ENCODE results near the gene VSX2. TPM values are rescaled to one million over a fixed set of nuclear protein-coding genes. Genes with fewer than 3 reads are reported as not detected.
"Not testable (repeated sequence)": the region's sequence is repeated elsewhere in the genome, so short reads cannot be mapped to it uniquely, and the experiment has no call there.

Gene VSX2
- total RNA-seq, 2 donors from 2014 or later, result not detected

DNA sequence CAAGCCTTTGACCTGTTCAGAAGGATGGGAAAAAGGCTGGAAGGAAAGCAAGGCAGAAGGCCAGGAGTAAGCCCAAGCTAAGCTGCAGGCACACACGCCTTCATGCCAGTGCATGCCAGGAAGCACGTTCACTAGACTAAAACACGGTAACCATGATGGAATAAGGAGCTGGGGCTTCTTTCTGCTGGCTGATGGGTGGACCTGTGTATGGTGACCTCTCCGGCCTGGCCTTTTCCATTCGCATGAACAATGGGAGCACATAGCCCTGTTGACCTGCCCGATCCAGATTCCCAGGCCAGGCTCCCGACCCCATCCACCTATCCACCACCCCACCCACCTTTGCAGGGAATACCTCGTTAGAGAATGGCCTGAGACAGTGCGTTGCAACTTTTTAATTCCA, 22.8 kb downstream of the VSX2 start:
- Histone ChIP-seq H3K4me3 (no peak overlapping the region), H3K9me3 (no peaks in the 10 kb centered on the region), H3K9ac (ENCODE audit: low read depth in 2 of 2, low read length in 2 of 2) (no peak overlapping the region), H3K4me1 (no peaks in the 10 kb centered on the region), H3K27ac (no peak overlapping the region), H3K27me3 (peaks cover 9% of the 10 kb centered on the region), H3K36me3 (no peaks in the 10 kb centered on the region)
- TF ChIP-seq, protein P1, sequence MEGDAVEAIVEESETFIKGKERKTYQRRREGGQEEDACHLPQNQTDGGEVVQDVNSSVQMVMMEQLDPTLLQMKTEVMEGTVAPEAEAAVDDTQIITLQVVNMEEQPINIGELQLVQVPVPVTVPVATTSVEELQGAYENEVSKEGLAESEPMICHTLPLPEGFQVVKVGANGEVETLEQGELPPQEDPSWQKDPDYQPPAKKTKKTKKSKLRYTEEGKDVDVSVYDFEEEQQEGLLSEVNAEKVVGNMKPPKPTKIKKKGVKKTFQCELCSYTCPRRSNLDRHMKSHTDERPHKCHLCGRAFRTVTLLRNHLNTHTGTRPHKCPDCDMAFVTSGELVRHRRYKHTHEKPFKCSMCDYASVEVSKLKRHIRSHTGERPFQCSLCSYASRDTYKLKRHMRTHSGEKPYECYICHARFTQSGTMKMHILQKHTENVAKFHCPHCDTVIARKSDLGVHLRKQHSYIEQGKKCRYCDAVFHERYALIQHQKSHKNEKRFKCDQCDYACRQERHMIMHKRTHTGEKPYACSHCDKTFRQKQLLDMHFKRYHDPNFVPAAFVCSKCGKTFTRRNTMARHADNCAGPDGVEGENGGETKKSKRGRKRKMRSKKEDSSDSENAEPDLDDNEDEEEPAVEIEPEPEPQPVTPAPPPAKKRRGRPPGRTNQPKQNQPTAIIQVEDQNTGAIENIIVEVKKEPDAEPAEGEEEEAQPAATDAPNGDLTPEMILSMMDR (IDR thresholded peaks at IDR 0.05), result no peak
- intact Hi-C loops (cut with DNase I), result no loop called here
- DNase-seq, result no peak

DNA sequence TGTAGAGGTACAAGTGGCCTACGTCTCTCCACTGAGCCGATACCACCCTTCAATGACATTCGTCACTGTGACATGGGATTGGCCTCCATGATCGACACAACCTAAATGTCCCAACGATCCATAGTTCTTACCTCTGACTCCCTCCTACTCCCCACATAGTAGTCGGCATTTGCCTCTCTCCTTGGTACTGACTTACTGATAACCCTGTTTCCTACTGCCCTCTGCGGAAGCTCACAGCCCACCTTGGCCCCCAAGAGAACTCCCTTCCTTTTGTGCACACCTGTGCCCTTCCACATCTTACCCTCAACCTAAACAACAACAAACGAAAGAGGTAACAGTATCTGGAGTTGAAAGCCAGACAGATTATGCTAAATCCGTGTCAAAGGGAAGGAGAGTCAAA, 23.9 kb downstream of the VSX2 start:
- TF ChIP-seq, protein P1 (IDR thresholded peaks at IDR 0.05), result no peak
- no peak overlapping the region for H3K4me3 ChIP-seq
- no peaks in the 10 kb centered on the region for H3K9me3 ChIP-seq
- intact Hi-C loops (cut with DNase I), result no loop called here
- peaks cover 4% of the 10 kb centered on the region for H3K27me3 ChIP-seq
- no peaks in the 10 kb centered on the region for H3K36me3 ChIP-seq
- H3K4me1 ChIP-seq, result no peaks in the 10 kb centered on the region
- no peak for DNase-seq
- no peak overlapping the region for H3K27ac ChIP-seq
- H3K9ac ChIP-seq (ENCODE audit: low read depth in 2 of 2, low read length in 2 of 2), result no peak overlapping the region

DNA sequence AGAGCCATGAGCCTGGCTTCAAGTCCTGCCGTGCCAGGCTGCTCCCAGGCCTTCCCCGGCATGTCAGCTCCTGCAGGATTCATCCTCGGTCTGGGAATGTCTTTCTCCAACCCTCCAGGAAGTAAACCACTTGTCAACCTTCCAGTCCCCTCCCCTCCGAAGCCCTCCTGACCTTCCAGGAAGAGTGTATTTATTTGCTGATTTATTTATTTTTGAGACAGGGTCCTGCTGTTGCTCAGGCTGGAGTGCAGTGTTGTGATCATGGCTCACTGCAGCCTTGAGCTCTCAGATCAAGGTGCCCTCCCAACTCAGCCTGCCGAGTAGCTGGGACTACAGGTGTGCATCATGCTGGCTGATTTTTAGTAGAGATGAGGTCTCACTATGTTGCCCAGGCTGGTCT, 24.7 kb downstream of the VSX2 start:
- TF ChIP-seq, protein P1 (IDR thresholded peaks at IDR 0.05), result no peak
- no peak for DNase-seq
- H3K9me3 ChIP-seq, result no peaks in the 10 kb centered on the region
- H3K4me3 ChIP-seq, result no peak overlapping the region
- no peaks in the 10 kb centered on the region for H3K36me3 ChIP-seq
- intact Hi-C loops (cut with DNase I), result no loop called here
- no peak overlapping the region for H3K9ac ChIP-seq (ENCODE audit: low read depth in 2 of 2, low read length in 2 of 2)
- no peak overlapping the region for H3K27ac ChIP-seq
- H3K4me1 ChIP-seq, result no peaks in the 10 kb centered on the region
- H3K27me3 ChIP-seq, result no peaks in the 10 kb centered on the region

DNA sequence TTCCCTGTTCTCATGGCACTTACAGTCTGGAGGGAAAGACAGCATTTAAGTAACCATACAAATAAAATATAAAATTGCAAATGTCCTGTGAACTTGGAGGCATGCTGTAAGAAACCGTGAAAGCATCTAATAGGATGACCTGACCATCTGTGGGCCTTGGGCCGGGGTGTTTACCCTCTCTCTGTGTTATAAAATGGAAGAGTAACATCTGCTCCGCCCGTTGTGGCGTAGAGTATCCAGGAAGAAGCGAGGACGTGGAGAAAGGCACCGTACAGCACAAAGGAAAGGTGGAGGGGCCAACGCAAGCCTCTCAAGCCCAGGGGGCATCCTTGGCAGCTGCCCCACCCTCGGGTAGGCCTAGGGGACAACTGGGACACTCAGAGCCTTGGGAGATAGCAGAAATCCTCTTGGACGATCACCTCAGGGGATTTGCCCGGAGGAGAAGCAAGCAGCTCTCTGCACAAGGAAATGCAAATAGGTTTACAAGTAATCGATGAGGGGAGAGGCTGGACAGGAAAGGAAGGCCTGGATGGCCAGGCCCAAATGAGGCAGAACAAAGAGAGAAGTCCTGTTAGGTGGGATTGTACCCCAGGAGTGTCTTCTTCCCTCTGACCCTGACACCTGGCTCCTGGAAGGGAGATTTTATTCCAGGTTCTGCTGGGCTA, 26.2 kb downstream of the VSX2 start:
- TF ChIP-seq, protein P1 (IDR thresholded peaks at IDR 0.05), result no peak

DNA sequence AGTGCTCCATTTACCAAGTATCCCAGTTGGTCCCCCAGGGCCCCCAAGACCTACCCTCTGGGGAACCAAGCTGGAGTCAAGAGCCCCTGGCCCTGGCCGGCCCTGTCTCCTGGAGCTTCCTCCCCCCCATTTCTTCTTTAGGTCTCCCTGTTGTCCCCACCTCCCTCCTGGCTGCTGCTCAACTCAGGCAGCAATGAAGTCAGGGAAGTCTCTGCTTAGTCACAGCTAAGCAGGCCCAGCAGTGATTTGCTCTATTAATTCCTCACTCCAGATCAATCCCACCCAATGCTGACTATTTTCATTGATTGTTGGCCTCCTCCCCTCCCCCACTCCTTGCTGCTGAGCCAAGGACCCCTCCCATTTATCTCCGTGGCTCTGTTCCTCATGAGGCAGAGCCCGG, 28.3 kb downstream of the VSX2 start:
- TF ChIP-seq, protein P1 (IDR thresholded peaks at IDR 0.05), result no peak
- Histone ChIP-seq H3K4me1 (no peaks in the 10 kb centered on the region), H3K27ac (no peak overlapping the region), H3K9ac (ENCODE audit: low read depth in 2 of 2, low read length in 2 of 2) (no peak overlapping the region), H3K9me3 (no peaks in the 10 kb centered on the region), H3K36me3 (no peaks in the 10 kb centered on the region), H3K27me3 (no peaks in the 10 kb centered on the region), H3K4me3 (no peak overlapping the region)
- DNase-seq, result no peak
- intact Hi-C loops (cut with DNase I), result no loop called here

More for the DNA sequence above, 26.2 kb downstream of the VSX2 start:
- Histone ChIP-seq H3K9ac (ENCODE audit: low read depth in 2 of 2, low read length in 2 of 2) (no peak overlapping the region), H3K4me1 (no peaks in the 10 kb centered on the region), H3K4me3 (no peak overlapping the region), H3K9me3 (no peaks in the 10 kb centered on the region), H3K27me3 (no peaks in the 10 kb centered on the region), H3K36me3 (no peaks in the 10 kb centered on the region), H3K27ac (no peak overlapping the region)
- intact Hi-C loops (cut with DNase I), result no loop called here
- DNase-seq, result no peak

DNA sequence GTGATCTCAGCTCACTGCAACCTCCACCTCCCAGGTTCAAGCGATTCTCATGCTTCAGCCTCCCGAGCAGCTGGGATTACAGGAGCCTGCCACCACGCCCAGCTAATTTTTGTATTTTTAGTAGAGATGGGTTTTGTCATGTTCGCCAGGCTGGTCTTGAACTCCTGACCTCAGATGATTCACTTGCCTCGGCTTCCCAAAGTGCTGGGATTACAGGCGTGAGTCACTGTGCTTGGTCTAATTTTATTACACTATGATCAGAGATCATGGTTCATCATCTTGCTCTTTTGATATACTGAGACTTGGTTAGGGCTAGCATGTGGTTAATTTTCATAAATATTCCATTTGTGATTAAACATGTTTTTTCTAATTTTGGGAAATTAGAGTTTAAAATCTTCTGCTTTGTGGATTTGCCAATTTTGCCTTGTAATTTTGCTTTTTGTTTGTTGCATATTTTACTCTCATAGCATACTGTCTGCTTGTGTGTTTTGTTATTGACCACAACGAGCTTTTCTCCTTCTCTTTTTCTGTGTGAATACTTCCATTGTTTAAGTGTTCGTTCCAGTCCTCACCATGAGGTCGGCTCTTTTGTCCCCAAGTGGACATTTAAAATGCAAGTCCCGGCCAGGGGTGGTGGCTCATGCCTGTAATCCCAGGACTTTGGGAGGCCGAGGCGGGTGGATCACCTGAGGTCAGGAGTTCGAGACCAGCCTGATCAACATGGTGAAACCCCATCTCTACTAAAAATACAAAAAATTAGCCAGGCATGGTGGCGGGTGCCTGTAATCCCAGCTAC, 31.3 kb downstream of the VSX2 start:
- H3K4me3 ChIP-seq; H3K9ac ChIP-seq (ENCODE audit: low read depth in 2 of 2, low read length in 2 of 2); intact Hi-C loops (cut with DNase I); H3K27ac ChIP-seq; H3K9me3 ChIP-seq; H3K36me3 ChIP-seq; H3K4me1 ChIP-seq; H3K27me3 ChIP-seq; DNase-seq: not testable (repeated sequence)
